SK-N-SH (cell line): ENCODE results near the gene PIP4K2C. TPM values are rescaled to one million over a fixed set of nuclear protein-coding genes. Genes with fewer than 3 reads are reported as not detected.

Experiments
- CTCF ChIA-PET: fragments of 300-600, 350-600 bp; formaldehyde crosslinking; extraction: SDS; loops from one replicate; lab custom pipeline; 2021; lab: Yijun Ruan, JAX
- POLR2A ChIA-PET: fragments of 350-600 bp; sonication (Branson Sonifier 250); formaldehyde crosslinking; extraction: SDS; loops from one replicate; lab custom pipeline; 2020; ENCODE audit warnings: antibody characterized with exemption, inconsistent platforms; lab: Yijun Ruan, JAX
- DNase-seq: peaks from one replicate; pipeline ENCODE4 v3.0.0; 2012
- H2AFZ ChIP-seq: fragments of 200-600 bp; sonication (generic); 2 replicates; pipeline ENCODE4 v1.8.1; 2016; ENCODE audit warnings: antibody characterized with exemption, mild to moderate bottlenecking, low read depth
- H3F3A ChIP-seq: fragments of 200-600 bp; sonication (generic); replicated peaks from 2 replicates; pipeline ENCODE3; 2016; ENCODE audit warnings: antibody characterized with exemption, mild to moderate bottlenecking; ENCODE audit not compliant: insufficient read depth
- H3K27ac ChIP-seq, 2 experiments: fragments of 200-500 bp in 1 of 2; fragments of 200-600 bp in 1 of 2; sonication (Bioruptor generic) in 1 of 2; sonication (generic), shearing (Covaris generic) in 1 of 2; 2 replicates each; pipeline versions ENCODE4 v1.5.1 to v1.6.1; 2014 to 2016; ENCODE audit warnings: low read depth in 2 of 2, inconsistent platforms in 1 of 2, low read length in 1 of 2, mild to moderate bottlenecking in 1 of 2, mixed read lengths in 1 of 2
- H3K27me3 ChIP-seq: fragments of 200-600 bp; sonication (generic), shearing (Covaris generic); 2 replicates; pipeline ENCODE4 v1.6.1; 2016; ENCODE audit warnings: mixed run types; ENCODE audit not compliant: insufficient read depth
- H3K36me3 ChIP-seq, 2 experiments: fragments of 200-500 bp in 1 of 2; fragments of 200-600 bp in 1 of 2; sonication (Bioruptor generic) in 1 of 2; sonication (generic) in 1 of 2; replicated peaks in 1 of 2; 2 replicates each; pipeline versions ENCODE3 to v1.5.1; 2014 to 2016; ENCODE audit warnings: low read length in 1 of 2, mild to moderate bottlenecking in 1 of 2; ENCODE audit not compliant: insufficient read depth in 2 of 2, control insufficient read depth in 1 of 2
- H3K4me1 ChIP-seq, 2 experiments: fragments of 200-500 bp in 1 of 2; fragments of 200-600 bp in 1 of 2; sonication (Bioruptor generic) in 1 of 2; sonication (generic), shearing (Covaris generic) in 1 of 2; 2 replicates each; pipeline versions ENCODE4 v1.5.1 to v1.6.1; 2014 to 2016; ENCODE audit warnings: low read depth in 1 of 2, low read length in 1 of 2, mixed run types in 1 of 2; ENCODE audit not compliant: insufficient read depth in 2 of 2, control insufficient read depth in 1 of 2
- H3K4me2 ChIP-seq: fragments of 200-600 bp; sonication (generic), shearing (Covaris generic); 2 replicates; pipeline ENCODE4 v1.6.1; 2017; ENCODE audit warnings: mixed run types
- H3K4me3 ChIP-seq, 2 experiments: fragments of 200-500 bp in 1 of 2; fragments of 200-600 bp in 1 of 2; sonication (Bioruptor generic) in 1 of 2; sonication (generic), shearing (Covaris generic) in 1 of 2; 2 replicates each; pipeline versions ENCODE4 v1.5.1 to v1.8.1; 2014 to 2016; ENCODE audit warnings: low read depth in 2 of 2, inconsistent platforms in 1 of 2, low read length in 1 of 2, mild to moderate bottlenecking in 1 of 2, mixed read lengths in 1 of 2, moderate library complexity in 1 of 2
- H3K79me2 ChIP-seq: fragments of 200-600 bp; sonication (generic); 2 replicates; pipeline ENCODE4 v1.8.1; 2017; ENCODE audit warnings: mild to moderate bottlenecking; ENCODE audit not compliant: insufficient read depth
- H3K9ac ChIP-seq: fragments of 200-600 bp; sonication (generic); 2 replicates; pipeline ENCODE4 v1.6.1; 2017; ENCODE audit warnings: mixed run types
- H3K9me2 ChIP-seq: fragments of 200-600 bp; sonication (generic); 2 replicates; pipeline ENCODE4 v1.6.1; 2017; ENCODE audit warnings: mixed run types
- H3K9me3 ChIP-seq: fragments of 200-600 bp; sonication (generic); 2 replicates; pipeline ENCODE4 v1.6.1; 2017; ENCODE audit warnings: mixed run types, mild to moderate bottlenecking, moderate library complexity
- H4K20me1 ChIP-seq: fragments of 200-600 bp; sonication (generic); 2 replicates; pipeline ENCODE4 v1.6.1; 2017; ENCODE audit warnings: mild to moderate bottlenecking, mixed run types; ENCODE audit not compliant: insufficient read depth
- EP300 ChIP-seq, 2 experiments: IDR thresholded peaks; 2 replicates each; pipeline versions ENCODE4 v1.4.0 to v1.6.1; 2012; ENCODE audit warnings: borderline replicate concordance in 1 of 2, low read depth in 1 of 2, low read length in 1 of 2
- EZH2phosphoT487 ChIP-seq: fragments of 200-600 bp; sonication (generic); IDR thresholded peaks from 2 replicates; pipeline ENCODE4 v1.6.1; 2017; ENCODE audit warnings: low read depth, mixed run types, mild to moderate bottlenecking, antibody characterized with exemption, moderate library complexity, borderline replicate concordance
- FOSL2 ChIP-seq: IDR thresholded peaks from 2 replicates; pipeline ENCODE4 v1.4.0; 2012; ENCODE audit warnings: low read depth, mild to moderate bottlenecking, moderate library complexity, borderline replicate concordance
- GATA2 ChIP-seq: sonication (generic); formaldehyde crosslinking; IDR thresholded peaks from 2 replicates; pipeline ENCODE4 v1.5.0; 2020; ENCODE audit warnings: mild to moderate bottlenecking, missing genetic modification reagents
- RCOR1 ChIP-seq: fragments of 150-350 bp; IDR thresholded peaks from 2 replicates; pipeline ENCODE4 v1.6.1; 2017; ENCODE audit warnings: antibody characterized with exemption, low read length
- RFX5 ChIP-seq: IDR thresholded peaks from 2 replicates; pipeline ENCODE4 v1.6.1; 2012; ENCODE audit warnings: mild to moderate bottlenecking, improper control_type of control experiment, low read length
- RXRA ChIP-seq: IDR thresholded peaks from 2 replicates; pipeline ENCODE4 v1.4.0; 2012; ENCODE audit warnings: low read depth, mild to moderate bottlenecking, borderline replicate concordance
- TAF1 ChIP-seq: IDR thresholded peaks from 2 replicates; pipeline ENCODE4 v1.6.1; 2012; ENCODE audit warnings: low read depth, mild to moderate bottlenecking, low read length, moderate library complexity, borderline replicate concordance
- TEAD4 ChIP-seq: IDR thresholded peaks from 2 replicates; pipeline ENCODE4 v1.4.0; 2012; ENCODE audit warnings: mild to moderate bottlenecking, borderline replicate concordance; ENCODE audit not compliant: insufficient read depth
- YY1 ChIP-seq: IDR thresholded peaks from 2 replicates; pipeline ENCODE4 v1.4.0; 2012; ENCODE audit warnings: low read depth, mild to moderate bottlenecking
- WGBS: methylation state at CpG from one replicate; pipeline ENCODE4 v1.1.6; 2017; ENCODE audit warnings: low lambda C conversion rate; 5-methylcytosine and 5-hydroxymethylcytosine counted together
- polyA plus RNA-seq, 3 experiments: library from polyadenylated mRNA; depleted of rRNA; stranded (reverse); fragments of >200 nt; gene quantifications; 2 replicates each; pipeline ENCODE4 v1.2.3, GENCODE V29; 2012
- TF ChIP-seq, protein P1 (sequence below): fragments of 200-600 bp; sonication (generic); IDR thresholded peaks from 2 replicates; pipeline ENCODE4 v1.6.1; 2017; ENCODE audit warnings: antibody characterized with exemption, mild to moderate bottlenecking, moderate library complexity
- TF ChIP-seq, protein P2 (sequence below): IDR thresholded peaks from 2 replicates; pipeline ENCODE4 v1.4.0; 2012; ENCODE audit warnings: low read depth, borderline replicate concordance

PIP4K2C gene
- polyA plus RNA-seq, 1 of the 3 experiments (the other 2 are of a cell fraction), result 34.2 TPM

DNA sequence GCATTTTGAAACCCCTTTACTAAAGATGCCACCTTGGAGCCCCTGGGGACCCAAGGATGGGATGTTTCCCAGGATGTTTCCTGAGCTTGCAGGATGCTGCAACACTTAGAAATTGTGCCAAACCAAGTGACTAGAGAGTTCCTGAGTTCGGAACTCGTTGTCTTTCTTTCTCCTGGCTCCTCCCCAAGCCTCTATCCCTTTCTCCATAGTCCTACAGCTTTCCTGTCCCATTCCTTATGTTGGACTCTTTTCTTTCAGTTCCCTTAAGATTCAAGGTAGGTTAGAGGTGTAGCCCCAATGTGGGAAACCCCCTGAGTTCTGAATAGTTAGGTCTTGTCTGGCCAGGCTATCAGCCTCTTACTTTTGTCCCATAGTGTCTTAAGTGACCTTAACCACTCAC is 42.5 kb upstream of the PIP4K2C start (continued):
- TF ChIP-seq YY1 (no peak), FOSL2 (no peak), TAF1 (no peak), EZH2phosphoT487 (no peak), EP300 (IDR thresholded peaks at IDR 0.05; ENCODE audit: borderline replicate concordance in 1 of 2, low read depth in 1 of 2, low read length in 1 of 2) (no peak), GATA2 (CRISPR knock-in tag) (no peak)
- TF ChIP-seq, protein P1, sequence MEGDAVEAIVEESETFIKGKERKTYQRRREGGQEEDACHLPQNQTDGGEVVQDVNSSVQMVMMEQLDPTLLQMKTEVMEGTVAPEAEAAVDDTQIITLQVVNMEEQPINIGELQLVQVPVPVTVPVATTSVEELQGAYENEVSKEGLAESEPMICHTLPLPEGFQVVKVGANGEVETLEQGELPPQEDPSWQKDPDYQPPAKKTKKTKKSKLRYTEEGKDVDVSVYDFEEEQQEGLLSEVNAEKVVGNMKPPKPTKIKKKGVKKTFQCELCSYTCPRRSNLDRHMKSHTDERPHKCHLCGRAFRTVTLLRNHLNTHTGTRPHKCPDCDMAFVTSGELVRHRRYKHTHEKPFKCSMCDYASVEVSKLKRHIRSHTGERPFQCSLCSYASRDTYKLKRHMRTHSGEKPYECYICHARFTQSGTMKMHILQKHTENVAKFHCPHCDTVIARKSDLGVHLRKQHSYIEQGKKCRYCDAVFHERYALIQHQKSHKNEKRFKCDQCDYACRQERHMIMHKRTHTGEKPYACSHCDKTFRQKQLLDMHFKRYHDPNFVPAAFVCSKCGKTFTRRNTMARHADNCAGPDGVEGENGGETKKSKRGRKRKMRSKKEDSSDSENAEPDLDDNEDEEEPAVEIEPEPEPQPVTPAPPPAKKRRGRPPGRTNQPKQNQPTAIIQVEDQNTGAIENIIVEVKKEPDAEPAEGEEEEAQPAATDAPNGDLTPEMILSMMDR, result no peak

DNA sequence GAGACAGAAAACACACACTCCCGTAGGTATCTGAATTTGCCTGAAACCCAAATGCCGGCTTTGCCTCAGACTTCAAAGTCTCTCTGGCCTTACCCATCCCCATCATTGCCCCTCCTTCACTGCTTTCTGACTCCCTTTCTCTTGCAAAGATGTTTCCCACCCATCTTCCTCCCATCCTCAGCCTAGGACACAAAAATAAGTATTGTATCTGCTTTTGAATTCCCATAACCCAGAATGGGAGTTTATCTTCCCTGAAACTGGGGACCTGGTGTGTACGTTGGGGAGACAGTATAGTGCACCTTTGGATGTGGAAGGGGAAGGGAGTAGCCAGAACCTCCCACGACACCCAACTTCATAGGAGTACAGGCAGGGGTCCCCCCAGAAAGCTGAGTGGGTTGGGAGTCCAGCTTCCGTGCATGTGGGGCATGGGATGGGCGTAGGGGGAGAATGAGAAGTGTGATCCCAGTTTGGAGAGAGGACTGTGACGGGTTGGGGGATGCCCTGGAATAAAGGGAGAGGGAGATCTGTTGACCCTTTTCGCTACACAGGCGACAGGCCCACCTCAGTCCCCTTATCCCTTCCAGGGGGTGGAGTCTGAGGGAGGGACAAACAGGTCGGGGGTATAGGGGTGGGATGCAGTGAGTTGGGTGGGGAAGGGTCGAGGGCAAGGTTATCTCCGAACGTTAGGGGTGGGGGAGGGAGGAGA is 41.6 kb upstream of the PIP4K2C start:
- Histone ChIP-seq H3K9me3 (no peaks in the 10 kb centered on the region), H3K36me3 (peaks cover 8 to 12% of the 10 kb centered on the region in 2 experiments), H3K27ac (peak overlapping the region in 1 of 2 experiments; percentile 8; a peak in 1 of 4 replicates), H3K4me3 (peak overlapping the region; percentile 90 to 94), H3K9ac (peak overlapping the region; percentile 59), H4K20me1 (peaks cover 9% of the 10 kb centered on the region; the same call in 1 of the 2 replicates), H3K9me2 (no peaks in the 10 kb centered on the region), H3K4me1 (peaks cover 13 to 42% of the 10 kb centered on the region in 2 experiments), H2AFZ (peak overlapping the region; percentile 95; the same call in 1 of the 2 replicates), H3K4me2 (peak overlapping the region; percentile 94), H3F3A (peaks cover 12% of the 10 kb centered on the region), H3K27me3 (no peaks in the 10 kb centered on the region), H3K79me2 (peaks cover 59% of the 10 kb centered on the region)
- 48% methylated on average over 13 of the region's 13 CpGs for WGBS
- DNase-seq, result no peak
- ChIA-PET CTCF (no interaction called here), POLR2A (interaction anchor here (0.6 kb wide), 1 partner anchor 17 kb away, joined by 3 read pairs; no protein-coding TSS in a partner anchor)
- TF ChIP-seq RCOR1 (no peak), GATA2 (CRISPR knock-in tag) (no peak), RXRA (no peak), EP300 (IDR thresholded peaks at IDR 0.05; ENCODE audit: borderline replicate concordance in 1 of 2, low read depth in 1 of 2, low read length in 1 of 2) (no peak), TEAD4 (no peak), RFX5 (no peak)
- TF ChIP-seq, protein P2, sequence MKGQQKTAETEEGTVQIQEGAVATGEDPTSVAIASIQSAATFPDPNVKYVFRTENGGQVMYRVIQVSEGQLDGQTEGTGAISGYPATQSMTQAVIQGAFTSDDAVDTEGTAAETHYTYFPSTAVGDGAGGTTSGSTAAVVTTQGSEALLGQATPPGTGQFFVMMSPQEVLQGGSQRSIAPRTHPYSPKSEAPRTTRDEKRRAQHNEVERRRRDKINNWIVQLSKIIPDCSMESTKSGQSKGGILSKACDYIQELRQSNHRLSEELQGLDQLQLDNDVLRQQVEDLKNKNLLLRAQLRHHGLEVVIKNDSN, result no peak
- TF ChIP-seq, protein P1, result no peak
